Muscle of arm (tissue), 12 donors: ENCODE data around the gene HES2. TPM values are rescaled to one million over a fixed set of nuclear protein-coding genes. Genes with fewer than 3 reads are reported as not detected.
"Not testable (repeated sequence)": the region's sequence is repeated elsewhere in the genome, so short reads cannot be mapped to it uniquely, and the experiment has no call there.

Experiments used
- DNase-seq: peaks from one replicate; pipeline ENCODE4 v3.0.0-alpha.2; 2013
- polyA plus RNA-seq, 12 donors: library from polyadenylated mRNA; unstranded; fragments of 120-200 nt; gene quantifications; one replicate each; pipeline ENCODE4 v1.2.1, GENCODE V29; 2013; ENCODE audit not compliant: insufficient read length in 12 of 12

HES2 gene
- polyA plus RNA-seq, 12 donors = 0.08 to 5.2 (median 0.17) TPM; not detected in 5

DNA sequence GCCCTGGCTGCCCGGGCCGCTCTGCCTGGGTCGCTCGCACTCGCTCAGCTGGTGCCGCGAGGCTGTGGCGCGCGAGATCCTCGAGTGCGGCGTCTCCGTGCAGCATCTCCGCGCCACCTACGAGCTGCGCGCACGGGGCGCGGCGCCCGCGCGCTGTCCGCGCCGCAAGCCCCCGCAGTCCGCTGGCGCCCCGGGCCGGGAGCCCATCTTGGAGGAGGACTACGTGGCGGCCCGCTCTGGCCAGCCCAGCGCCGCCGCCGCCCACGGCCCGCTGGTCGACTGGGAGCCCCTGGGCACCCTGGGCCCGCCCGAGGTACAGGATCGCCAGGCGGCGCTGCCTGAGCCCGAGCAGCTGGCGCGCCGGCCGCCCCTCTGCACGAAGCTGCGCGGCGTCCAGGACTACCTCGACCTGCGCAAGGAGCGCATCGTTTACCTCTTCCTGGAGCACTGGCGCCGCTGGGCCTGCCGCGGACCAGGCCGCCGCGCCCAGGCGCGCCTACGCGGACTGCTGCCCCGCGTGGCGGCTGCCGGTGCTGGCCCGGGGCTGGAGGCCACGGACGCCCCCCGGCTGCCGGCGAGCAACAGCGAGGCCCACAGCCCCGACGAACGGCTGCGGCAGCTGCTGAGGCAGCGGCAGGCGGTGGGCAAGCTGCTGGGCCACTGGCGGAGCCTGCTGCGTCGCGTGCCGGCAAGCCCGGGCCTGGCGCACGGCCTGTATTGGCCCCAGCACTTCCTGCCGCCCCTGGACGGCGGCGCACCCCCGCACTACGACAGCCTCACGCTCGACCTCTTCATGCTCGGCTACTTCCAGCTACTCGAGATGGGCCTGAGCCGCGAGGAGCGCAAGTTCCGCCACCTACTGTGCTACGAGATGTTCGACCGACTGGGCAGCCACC, 35.4 kb upstream of the HES2 start:
- DNase-seq = no peak

DNA sequence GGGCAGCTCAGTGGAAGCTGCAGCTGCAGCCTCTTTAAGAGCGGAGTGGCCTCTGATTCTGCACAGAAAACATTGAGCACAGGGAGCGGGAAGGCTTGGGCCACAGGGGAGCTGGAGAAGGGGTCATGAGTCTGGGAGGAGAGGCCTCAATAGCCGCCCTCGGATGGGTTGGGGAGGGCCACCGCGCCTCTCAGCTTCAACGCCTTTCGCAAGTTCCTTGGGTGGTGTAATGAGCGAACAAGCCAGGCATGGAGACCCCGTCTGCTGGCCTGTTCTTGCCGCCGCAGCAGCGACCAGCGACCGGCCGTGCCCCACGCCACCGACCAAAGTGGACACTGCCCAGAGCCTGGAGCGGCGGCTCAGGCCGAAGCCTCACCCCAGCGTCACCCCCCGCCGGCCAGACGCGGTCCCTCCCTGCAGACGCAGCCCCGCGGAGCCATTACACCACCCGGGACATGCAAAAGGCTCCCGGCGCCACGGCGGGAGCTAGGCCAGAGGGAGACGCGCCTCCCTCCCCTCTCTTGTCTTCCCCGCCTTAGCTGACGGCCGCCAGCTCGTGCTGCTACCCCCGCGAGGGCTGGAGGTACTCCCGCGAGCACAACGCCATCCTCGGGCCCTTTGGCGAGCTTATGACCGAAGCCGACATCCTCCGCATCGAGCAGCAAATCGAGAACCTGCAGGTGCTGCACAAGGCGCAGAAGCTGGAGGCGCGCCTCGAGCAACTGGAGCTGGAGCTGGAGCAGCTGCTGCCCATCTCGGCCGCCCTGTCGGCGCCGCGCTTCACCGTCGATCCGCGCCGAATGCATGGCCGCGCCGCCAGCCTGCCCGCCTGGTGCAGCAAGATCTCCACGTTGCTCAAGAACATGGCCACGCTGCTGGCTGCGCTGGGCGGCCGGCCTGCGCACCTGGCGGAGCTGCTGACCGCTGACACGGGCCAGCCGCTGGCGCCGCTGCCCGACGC, 34.5 kb upstream of the HES2 start:
- not testable (repeated sequence) for DNase-seq

DNA sequence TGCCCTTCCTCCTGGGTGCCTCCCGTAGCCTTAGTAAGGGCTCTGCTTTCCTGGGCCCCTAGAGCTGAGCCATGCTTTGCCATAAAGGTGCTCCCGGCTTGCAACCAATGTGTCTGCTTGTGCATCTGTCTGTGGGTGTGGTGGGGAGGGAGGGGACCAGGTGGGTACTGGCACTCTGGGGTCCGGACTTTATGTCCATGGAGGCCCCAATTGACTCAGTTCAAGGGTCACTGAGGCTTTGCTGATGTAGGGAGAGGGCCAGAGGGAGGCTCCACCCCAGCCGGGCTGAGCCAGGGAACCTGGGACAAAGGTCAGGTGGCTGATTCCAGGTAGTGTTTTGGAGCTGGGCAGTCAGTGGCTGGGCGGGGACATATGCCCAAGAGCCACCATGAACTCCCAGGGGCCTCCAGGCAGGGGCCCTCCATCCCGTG, 31.2 kb upstream of the HES2 start:
- DNase-seq = no peak

DNA sequence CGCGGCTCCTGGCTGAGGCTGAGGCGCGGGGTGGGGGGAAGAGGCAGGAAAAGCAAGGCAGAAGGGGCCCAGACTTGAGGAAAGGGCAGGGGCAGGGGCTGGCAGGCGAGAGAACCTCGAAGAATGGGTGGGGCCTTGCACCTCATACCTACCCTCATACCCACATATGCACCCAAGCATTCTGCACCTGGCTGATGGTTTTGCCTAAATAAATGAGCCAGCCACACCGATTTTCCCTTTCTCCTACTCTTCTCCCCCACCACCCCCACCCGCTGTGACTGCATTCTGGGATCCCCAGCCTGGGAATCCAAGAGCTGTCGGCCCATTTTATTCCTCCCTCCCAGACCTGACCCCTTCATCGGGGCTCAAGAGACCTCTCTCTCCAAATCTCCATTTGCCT, 30.8 kb upstream of the HES2 start:
- not testable (repeated sequence) for DNase-seq

DNA sequence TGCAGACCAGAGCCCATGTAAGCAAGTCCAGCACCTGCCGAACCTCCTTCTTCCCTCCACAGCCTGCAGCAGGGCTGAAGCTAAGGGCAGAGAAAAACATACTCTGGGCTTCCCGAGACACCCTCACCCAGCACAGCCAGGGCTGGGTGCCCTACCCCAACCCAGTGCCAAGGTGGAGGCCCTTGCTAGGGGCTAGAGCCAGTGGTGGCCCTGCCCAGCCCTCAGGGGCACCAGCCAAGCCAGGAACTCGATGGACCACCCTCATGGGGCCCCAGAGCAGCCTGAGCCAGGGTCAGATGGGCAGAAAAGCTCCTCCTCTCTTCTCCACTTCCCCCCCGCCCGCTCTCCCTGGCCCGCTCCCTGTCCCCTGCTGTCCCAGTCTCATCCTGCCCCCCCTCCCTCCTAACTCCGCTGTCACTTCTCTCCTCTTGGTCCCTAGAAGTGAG, 30.3 kb upstream of the HES2 start:
- no peak for DNase-seq

DNA sequence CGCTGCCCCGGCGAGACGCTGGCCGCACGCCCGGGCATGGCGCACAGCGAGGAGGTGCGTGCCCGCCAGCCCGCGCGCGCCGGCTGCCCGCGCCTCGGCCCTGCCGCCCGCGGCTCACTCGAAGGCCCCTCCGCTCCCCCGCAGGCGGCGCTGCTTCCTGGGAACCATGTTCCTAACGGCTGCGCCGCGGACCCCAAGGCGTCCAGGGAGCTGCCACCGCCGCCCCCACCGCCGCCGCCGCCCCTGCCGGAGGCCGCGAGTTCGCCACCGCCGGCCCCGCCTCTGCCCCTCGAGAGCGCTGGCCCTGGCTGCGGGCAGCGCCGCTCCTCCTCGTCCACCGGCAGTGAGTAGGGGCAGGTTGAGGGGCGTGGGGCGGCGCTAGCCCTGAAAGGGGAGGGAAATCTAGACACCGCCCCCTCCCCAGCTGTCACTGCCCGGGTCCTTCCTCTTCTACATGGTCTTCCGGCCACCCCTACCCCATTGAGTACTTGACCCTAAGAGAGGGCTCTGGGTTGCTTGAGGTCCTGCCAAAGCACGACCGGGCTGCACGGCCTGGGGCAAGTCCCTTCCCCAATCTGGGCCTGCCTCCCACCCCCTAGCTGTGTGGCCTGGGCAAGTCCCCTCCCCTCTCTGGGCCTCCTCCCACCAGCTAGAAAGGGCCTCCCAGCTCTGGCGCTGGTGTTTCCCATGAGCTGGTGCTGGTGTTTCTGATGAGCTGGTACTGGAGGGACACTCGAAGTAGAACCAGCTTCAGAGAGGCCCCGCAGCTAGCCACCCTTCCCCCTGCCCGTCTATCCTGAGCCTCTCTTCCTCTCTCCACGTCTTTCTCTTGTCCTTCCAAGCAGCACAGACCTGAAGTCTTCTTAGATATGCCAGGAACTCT, 29.3 kb upstream of the HES2 start:
- no peak for DNase-seq

DNA sequence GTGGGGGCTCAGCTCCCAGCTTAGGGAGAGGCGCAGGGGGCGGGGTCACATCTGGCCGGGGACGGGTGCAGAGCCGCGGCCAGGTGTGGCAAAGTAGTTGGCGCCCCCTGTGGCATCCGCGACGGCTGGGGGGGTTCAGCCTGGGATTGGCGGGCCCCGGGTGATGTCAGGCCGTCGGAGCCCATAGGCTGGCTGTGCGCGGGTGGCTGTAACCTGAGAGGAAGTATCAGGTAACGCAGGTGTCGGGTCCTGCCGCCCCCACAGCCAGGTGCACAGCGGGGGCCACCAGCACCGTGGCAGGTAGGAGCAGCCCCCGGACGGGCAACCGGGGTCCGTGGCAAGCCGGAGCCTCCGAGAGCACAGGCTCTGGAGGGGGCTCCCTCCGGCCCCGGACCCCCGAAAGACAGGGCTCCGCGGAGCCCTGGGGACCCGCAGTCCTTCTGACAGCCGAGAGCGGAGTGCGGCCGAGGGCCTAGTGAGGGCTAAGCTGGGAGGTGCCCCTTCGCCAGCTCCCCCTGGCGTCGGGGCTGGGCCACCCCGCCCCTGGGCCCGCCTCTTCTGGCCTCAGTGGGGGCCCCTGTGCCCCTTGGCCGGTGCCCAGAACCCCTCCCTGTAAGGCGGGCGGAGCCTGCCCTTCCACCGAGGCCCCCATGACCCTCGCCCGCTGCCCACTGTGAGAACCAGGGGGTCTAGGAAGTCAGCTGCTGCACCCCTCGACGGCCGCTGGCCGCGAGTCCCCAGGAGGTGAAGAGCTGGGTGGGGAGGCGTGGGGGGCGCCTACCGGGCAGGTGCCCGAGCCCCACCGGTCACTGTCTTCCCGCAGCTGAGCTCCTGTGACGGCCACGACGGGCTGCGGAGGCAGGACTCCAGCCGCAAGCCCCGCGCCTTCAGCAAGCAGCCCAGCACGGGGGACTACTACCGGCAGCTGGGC, 28.4 kb upstream of the HES2 start:
- no peak for DNase-seq

DNA sequence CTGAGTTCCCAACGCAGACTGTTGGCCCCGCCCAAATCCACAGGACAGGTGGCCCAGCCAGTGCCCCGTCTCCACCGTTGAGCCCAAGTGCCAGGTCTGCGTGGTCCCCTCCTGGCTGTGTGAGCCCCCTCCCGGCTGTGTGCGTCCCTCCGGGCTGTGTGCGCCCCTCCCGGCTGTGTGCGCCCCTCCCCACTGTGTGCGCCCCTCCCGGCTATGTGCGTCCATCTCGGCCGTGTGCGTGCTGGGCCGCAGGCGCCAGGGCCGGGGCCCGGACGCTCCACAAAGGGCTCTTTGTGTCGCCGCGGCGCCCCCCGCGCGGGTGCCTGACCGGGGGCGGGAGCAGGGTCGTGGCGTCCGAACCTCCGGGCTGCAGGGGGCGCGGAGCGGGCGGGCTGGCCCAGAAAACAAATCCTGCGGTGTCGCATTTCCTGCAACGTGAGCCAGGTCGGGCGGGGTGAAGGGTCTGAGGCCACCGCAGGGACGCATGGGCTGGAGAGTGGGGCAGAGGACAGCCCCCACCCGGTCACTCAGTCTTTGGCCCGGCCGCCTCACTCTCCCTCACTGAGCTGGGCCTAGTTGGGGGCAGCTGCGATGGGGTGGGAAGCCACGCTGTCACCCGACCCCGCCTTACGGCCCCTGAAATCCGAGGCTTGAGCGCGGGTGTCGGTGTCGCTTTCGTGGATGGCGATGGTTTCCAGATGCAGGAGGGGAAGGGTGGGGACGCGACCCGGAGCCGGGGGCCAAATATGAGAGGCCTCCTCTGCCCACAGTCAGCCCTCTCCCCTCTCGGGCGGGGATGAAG, 27.5 kb upstream of the HES2 start:
- DNase-seq = no peak

DNA sequence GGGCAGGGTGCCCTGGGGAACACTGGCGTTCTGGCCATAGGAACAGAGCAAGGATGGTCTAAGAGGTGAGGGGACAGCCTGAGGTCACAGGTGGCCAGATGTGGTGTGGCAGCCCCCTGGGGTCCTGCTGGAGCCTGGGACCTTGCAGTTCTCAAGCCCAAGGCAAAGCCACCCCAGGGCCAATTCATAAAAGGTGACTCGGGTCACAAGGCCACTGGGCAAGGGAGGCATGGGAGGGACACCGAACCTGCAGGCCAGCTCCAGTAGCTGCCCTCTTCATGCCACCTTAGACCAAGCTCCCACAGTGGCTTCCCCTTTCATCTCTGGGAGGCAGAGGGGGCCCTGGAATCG, 26.9 kb upstream of the HES2 start:
- DNase-seq = no peak

DNA sequence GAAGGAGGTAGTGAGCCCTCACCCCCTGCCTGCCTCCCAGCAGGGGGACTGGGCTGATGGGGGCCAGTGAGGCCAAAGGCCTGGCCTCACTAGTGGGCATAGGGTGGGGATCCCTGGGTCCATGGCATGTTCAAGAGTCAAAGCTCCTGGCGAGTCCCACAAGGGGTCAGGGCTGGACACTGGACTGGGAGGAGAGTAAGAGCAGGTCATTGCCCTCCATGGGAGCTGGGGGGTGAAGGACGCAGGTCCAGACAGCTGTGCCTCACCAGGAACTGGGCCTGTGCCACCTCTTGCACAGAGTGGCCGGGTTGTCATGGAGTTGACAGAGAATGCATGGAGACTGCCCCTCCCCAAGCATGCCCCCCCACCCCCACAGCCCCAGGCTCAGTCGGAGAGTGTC, 26.2 kb upstream of the HES2 start:
- not testable (repeated sequence) for DNase-seq

DNA sequence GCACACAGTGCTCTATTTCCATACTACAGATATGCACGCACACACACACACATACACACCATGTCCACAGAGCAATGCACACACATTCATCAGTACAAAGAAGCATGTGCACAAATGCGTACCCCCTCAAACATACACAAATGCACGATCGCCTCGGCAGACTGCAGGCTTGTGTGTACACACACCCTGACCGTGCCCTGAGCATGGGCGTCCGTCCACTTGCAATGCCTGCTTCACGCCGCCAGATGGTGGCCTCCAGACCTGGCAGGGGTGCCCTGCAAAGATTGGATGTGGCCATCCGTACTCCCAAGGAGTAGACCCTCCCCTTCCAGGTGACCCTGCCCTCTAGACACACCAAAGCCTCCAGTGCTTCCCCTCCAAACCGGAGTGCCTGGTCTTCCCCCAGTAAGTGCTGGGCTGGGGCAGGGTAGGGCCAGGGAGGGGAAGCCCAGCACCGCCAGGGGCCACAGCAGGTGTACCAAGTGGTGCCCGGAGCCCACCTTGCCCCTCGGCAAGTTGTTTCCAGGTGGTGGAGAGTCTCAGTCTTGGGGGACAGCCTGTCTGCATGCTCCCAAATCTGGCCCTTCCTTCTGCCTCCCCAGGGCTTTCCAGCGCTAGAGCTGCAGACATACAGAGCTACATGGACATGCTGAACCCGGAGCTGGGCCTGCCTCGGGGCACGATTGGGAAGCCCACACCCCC, 25.5 kb upstream of the HES2 start:
- no peak for DNase-seq

DNA sequence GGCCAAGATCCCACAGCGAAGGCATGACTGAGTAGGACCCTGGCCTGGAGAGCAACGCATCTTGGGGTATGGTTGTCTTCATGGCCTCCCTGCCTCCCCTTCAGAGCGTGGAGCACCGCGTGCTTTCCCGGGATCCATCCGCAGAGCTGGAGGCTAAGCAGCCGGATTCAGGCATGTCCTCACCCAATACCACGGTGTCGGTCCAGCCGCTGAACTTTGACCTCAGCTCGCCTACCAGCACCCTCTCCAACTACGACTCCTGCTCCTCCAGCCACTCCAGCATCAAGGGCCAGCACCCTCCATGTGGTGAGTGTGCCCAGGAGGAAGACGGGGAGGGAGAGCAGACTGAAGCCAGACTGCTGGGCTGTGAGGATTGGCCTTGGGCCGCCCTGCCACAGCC, 24.7 kb upstream of the HES2 start:
- no peak for DNase-seq

DNA sequence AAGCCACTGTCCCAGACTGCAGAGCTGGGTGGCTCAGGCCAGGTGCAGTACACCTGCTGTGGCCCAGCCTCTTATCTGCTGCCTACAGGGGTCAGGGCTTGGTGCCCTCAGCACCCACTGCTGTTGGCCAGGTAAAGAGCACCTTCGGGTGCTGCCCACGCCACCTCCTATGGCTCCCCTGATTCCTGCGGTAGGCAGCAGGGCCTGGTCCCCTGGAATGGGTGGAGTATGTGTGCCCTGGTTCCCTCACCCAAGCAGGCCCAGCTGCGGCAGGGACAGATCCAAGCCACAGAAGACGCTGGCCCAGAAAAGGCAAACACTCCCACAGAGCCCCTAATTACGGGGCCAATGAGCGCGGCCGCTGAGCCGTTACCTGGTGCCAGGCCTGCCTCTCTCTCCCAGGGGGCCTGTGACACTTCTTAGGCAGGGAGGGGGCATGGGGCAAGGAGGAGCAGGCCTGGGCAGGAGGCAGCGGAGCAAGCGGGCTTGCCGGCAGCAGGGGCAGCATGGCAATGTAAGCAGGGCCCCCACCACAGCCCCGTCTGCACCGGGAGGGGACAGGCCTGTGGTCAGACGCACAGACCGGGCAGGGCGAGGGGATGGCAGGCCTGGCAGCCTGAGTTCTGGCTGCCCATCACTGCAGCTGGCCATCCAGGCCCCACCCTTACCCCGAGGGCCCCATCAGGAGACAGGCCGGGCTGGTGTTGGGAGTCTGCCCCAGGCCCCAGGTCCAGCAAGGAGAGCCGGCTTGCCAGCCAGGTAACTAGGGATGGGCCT, 23.8 kb upstream of the HES2 start:
- DNase-seq = no peak

DNA sequence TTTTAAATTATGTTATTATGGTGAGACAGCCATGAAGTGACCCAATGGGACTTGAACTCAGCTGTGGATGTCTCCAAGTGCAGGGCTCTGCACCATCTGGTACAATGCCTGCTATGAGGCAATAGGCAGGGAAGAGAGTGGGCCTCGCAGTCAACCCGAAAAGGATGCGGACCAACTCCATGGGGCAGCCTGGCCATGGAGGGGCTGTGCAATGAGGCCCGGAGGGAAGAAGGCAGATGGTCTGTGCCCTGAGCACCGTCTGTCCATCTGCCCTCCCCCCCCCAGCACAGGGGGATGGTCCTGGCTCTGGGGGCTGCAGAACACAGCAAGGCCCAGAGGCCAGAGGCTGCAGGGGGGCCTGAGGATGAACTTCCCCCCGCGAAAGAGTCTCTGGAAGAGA, 21.9 kb upstream of the HES2 start:
- no peak for DNase-seq

DNA sequence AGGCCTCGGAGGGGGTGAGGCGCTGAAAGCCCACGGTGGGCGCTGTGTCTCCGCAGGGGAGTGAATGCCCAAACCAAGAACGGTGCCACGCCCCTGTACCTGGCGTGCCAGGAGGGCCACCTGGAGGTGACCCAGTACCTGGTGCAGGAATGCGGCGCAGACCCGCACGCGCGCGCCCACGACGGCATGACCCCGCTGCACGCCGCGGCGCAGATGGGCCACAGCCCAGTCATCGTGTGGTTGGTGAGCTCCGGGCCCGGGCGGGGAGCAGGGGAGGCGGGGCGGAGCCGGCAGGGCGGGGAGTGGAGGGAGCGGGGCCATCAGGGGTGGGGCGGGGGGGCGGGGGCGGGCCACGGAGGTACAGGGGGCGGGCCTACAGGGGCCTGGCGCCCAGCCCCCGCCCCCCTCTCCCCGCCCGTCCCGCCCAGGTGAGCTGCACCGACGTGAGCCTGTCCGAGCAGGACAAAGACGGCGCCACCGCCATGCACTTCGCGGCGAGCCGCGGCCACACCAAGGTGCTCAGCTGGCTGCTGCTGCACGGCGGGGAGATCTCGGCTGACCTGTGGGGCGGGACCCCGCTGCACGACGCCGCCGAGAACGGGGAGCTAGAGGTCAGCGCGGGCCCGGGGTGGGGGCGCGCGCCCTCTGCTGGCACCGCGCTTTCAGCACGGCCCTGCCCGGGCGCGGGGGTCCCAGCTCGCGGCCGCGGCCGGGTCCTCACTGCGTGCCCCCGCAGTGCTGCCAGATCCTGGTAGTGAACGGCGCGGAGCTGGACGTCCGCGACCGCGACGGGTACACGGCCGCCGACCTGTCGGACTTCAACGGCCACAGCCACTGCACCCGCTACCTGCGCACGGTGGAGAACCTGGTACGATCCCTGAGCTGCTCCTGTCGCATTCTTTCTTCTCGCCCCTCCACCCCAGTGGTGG, 20.7 kb upstream of the HES2 start:
- no peak for DNase-seq

DNA sequence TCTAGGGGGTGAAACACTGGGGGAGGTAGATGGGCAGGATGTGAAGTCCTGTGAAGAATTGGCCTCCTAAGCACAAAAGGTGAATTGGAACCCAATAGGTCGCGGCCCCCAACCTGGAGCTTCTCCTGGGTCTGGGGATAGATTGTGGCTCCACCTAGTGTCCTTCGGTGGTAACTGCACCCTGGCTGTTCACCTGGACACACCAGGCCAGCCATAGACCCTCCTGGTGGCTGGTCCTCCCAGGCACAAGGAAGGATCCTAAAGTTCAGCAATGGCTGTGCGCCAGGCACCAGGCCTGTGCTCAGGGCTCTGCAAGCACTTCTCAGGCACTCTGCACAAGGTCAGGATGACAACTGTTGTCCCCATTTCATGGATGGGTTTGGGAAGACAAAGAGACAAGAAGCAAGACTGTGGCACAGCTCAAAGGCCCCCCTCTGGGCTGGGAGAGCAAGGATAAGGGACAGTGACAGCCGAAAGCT, 18.4 kb upstream of the HES2 start:
- DNase-seq = peak; percentile 51
